HFFc6 (cell line): Measurements from ENCODE around the gene SIPA1L3. TPM values are rescaled to one million over a fixed set of nuclear protein-coding genes. Genes with fewer than 3 reads are reported as not detected.

Experiments
- DNase-seq: peaks from one replicate; pipeline ENCODE4 v3.0.0-alpha.2; 2018
- H3K27ac Mint-ChIP-seq: 2 replicates; pipeline ENCODE4 v1.8.0; 2020; ENCODE audit warnings: mild to moderate bottlenecking, mixed read lengths
- H3K27me3 Mint-ChIP-seq: 2 replicates; pipeline ENCODE4 v1.8.0; 2021; ENCODE audit warnings: mild to moderate bottlenecking, moderate library complexity, mixed read lengths; ENCODE audit not compliant: insufficient read depth
- H3K36me3 Mint-ChIP-seq: 2 replicates; pipeline ENCODE4 v1.8.0; 2021; ENCODE audit warnings: low read depth, mixed read lengths
- H3K4me1 Mint-ChIP-seq: 2 replicates; pipeline ENCODE4 v1.8.0; 2020; ENCODE audit warnings: low read depth, mixed read lengths
- H3K4me3 Mint-ChIP-seq: 2 replicates; pipeline ENCODE4 v1.8.0; 2020; ENCODE audit warnings: mild to moderate bottlenecking, moderate library complexity, mixed read lengths
- H3K9me3 Mint-ChIP-seq: 2 replicates; pipeline ENCODE4 v1.8.0; 2020; ENCODE audit warnings: mild to moderate bottlenecking, mixed read lengths
- CTCF ChIP-seq: fragments of 200-600 bp; sonication (generic); IDR thresholded peaks from 2 replicates; pipeline ENCODE4 v1.5.0; 2021; ENCODE audit warnings: antibody characterized with exemption, mild to moderate bottlenecking
- total RNA-seq, 6 experiments: library from RNA; stranded (reverse); fragmentation: NEBNext Ultra II Directional; extraction: Animal tissue kit (Norgen Biotek cat#: 25700); gene quantifications; 2 replicates in 1 of 6; 3 replicates in 5 of 6; pipeline ENCODE4 v1.2.3, GENCODE V29; 2021

SIPA1L3 gene
- total RNA-seq, 6 experiments from 2014 or later: 34.0 to 46.7 (median 41.8) TPM

GRCh38 chr19:38079926-38080380, 172.9 kb downstream of the SIPA1L3 start:
- peak overlapping the region; percentile 27 for H3K4me3 Mint-ChIP-seq
- peak overlapping the region; percentile 93 for H3K27ac Mint-ChIP-seq
- peaks cover 6% of the 10 kb centered on the region for H3K27me3 Mint-ChIP-seq
- H3K4me1 Mint-ChIP-seq: peaks cover 31% of the 10 kb centered on the region
- peaks cover 18% of the 10 kb centered on the region for H3K36me3 Mint-ChIP-seq
- peak; percentile 91 for DNase-seq
- H3K9me3 Mint-ChIP-seq: no peaks in the 10 kb centered on the region
- no peak for TF ChIP-seq CTCF

GRCh38 chr19:38081547-38082255, 174.7 kb downstream of the SIPA1L3 start:
- no peak overlapping the region for H3K4me3 Mint-ChIP-seq
- no peak overlapping the region for H3K27ac Mint-ChIP-seq
- DNase-seq: no peak
- peaks cover 31% of the 10 kb centered on the region for H3K4me1 Mint-ChIP-seq
- peaks cover 6% of the 10 kb centered on the region for H3K27me3 Mint-ChIP-seq
- H3K36me3 Mint-ChIP-seq: peaks cover 14% of the 10 kb centered on the region
- H3K9me3 Mint-ChIP-seq: no peaks in the 10 kb centered on the region
- no peak for TF ChIP-seq CTCF

GRCh38 chr19:38082256-38083118, 175.5 kb downstream of the SIPA1L3 start:
- H3K4me3 Mint-ChIP-seq: no peak overlapping the region
- H3K4me1 Mint-ChIP-seq: peaks cover 31% of the 10 kb centered on the region
- H3K27ac Mint-ChIP-seq: no peak overlapping the region
- peaks cover 14% of the 10 kb centered on the region for H3K36me3 Mint-ChIP-seq
- H3K27me3 Mint-ChIP-seq: peaks cover 6% of the 10 kb centered on the region
- H3K9me3 Mint-ChIP-seq: no peaks in the 10 kb centered on the region
- DNase-seq: no peak
- TF ChIP-seq CTCF: no peak

- Mint-ChIP-seq H3K4me1 (peaks cover 19% of the 10 kb centered on the region), H3K9me3 (no peaks in the 10 kb centered on the region), H3K27ac (no peak overlapping the region), H3K36me3 (peaks cover 14% of the 10 kb centered on the region), H3K4me3 (no peak overlapping the region), H3K27me3 (peaks cover 2% of the 10 kb centered on the region; the same call in 1 of the 2 replicates)
- no peak for TF ChIP-seq CTCF
- no peak for DNase-seq
Measured at GRCh38 chr19:38084196-38084595, 177.2 kb downstream of the SIPA1L3 start.

GRCh38 chr19:38089440-38089839, 182.4 kb downstream of the SIPA1L3 start:
- Mint-ChIP-seq H3K4me1 (no peaks in the 10 kb centered on the region), H3K9me3 (no peaks in the 10 kb centered on the region), H3K27me3 (no peaks in the 10 kb centered on the region), H3K36me3 (peaks cover 9% of the 10 kb centered on the region), H3K4me3 (no peak overlapping the region), H3K27ac (no peak overlapping the region)
- TF ChIP-seq CTCF: no peak
- DNase-seq: no peak
